NCI-H2029 treated with DMSO at 0.1 percent for 48 hours (cell line): Measurements from ENCODE around the gene TXNRD2.

Experiments used
- DNase-seq: peaks from one replicate; lab custom pipeline; 2025; lab: John Stamatoyannopoulos, UW

Gene TXNRD2

GRCh38 chr22:19862619-19863246, 78.9 kb downstream of the TXNRD2 start:
- no peak for DNase-seq

GRCh38 chr22:19859861-19860510, 81.6 kb downstream of the TXNRD2 start:
- no peak for DNase-seq

- DNase-seq = no peak
These were observed 84.2 kb downstream of the TXNRD2 start for GRCh38 chr22:19857382-19857781.

- DNase-seq = peak; percentile 57
These were observed 85.9 kb downstream of the TXNRD2 start for GRCh38 chr22:19855504-19856409.

- peak; percentile 76 for DNase-seq
These were observed 86.7 kb downstream of the TXNRD2 start, which contains the start of the genes GNB1L and RTL10 for GRCh38 chr22:19854778-19855503. Gene GNB1L (minus strand): TSS chr22:19854874. CDS start chr22:19821355, 33,519 bp downstream. Gene RTL10 (minus strand): TSS chr22:19854874. CDS start chr22:19852261, 2,613 bp downstream.

GRCh38 chr22:19853879-19854777, 87.5 kb downstream of the TXNRD2 start:
- no peak for DNase-seq

GRCh38 chr22:19853058-19853878, 88.3 kb downstream of the TXNRD2 start:
- DNase-seq = no peak

GRCh38 chr22:19852177-19852781, 89.3 kb downstream of the TXNRD2 start:
- no peak for DNase-seq

- DNase-seq = no peak
These were observed 90.1 kb downstream of the TXNRD2 start for GRCh38 chr22:19851291-19852176.

- no peak for DNase-seq
These were observed 90.9 kb downstream of the TXNRD2 start for GRCh38 chr22:19850763-19851109.

GRCh38 chr22:19849835-19850762, 91.5 kb downstream of the TXNRD2 start:
- DNase-seq = no peak

GRCh38 chr22:19848298-19849224, 93.1 kb downstream of the TXNRD2 start:
- DNase-seq = peak; percentile 15

- no peak for DNase-seq
These were observed 94.3 kb downstream of the TXNRD2 start for GRCh38 chr22:19847345-19847632.

- DNase-seq = no peak
These were observed 94.8 kb downstream of the TXNRD2 start for GRCh38 chr22:19846620-19847344.

- DNase-seq = no peak
These were observed 96.4 kb downstream of the TXNRD2 start for GRCh38 chr22:19845054-19845722.
